ENCODE results near the gene AIFM3. TPM values are rescaled to one million over a fixed set of nuclear protein-coding genes. Genes with fewer than 3 reads are reported as not detected.

AIFM3 gene
- total and polyA plus RNA-seq, 2 of the 13 experiments (the other 11 are each of a cell fraction or from before 2014, with no cell fraction given): 9.0 to 15.3 TPM

GRCh38 chr22:20928573-20928967 is 38.5 kb upstream of the AIFM3 start (continued):
- TF ChIP-seq ARHGAP35 (CRISPR knock-in tag; IDR thresholded peaks at IDR 0.05; ENCODE audit: borderline replicate concordance) (no peak), ZNF124 (CRISPR knock-in tag; IDR thresholded peaks at IDR 0.05) (no peak)

GRCh38 chr22:20930004-20930403 is 37.1 kb upstream of the AIFM3 start:
- peaks cover 92% of the 10 kb centered on the region for H4K20me1 ChIP-seq (ENCODE audit: insufficient read depth, low read length)
- no peak overlapping the region for H3K9ac ChIP-seq (ENCODE audit: insufficient read depth, low read depth, low read length)
- H3K9me3 ChIP-seq (ENCODE audit: low read length): no peaks in the 10 kb centered on the region
- H3K79me2 ChIP-seq (ENCODE audit: insufficient read depth, low read length): peaks cover 93% of the 10 kb centered on the region
- H3K27me3 ChIP-seq (ENCODE audit: control insufficient read depth in 1 of 2, insufficient read depth in 2 of 2, low read length in 2 of 2): no peaks in the 10 kb centered on the region
- DNase-seq (ENCODE audit: low spot score): no peak
- TF ChIP-seq RFXANK (CRISPR knock-in tag; IDR thresholded peaks at IDR 0.05): no peak
- TF ChIP-seq NRL (CRISPR knock-in tag; IDR thresholded peaks at IDR 0.05; ENCODE audit: borderline replicate concordance): no peak
- TF ChIP-seq ZNF670 (CRISPR knock-in tag; IDR thresholded peaks at IDR 0.05; ENCODE audit: borderline replicate concordance): no peak
- TF ChIP-seq, protein P1, sequence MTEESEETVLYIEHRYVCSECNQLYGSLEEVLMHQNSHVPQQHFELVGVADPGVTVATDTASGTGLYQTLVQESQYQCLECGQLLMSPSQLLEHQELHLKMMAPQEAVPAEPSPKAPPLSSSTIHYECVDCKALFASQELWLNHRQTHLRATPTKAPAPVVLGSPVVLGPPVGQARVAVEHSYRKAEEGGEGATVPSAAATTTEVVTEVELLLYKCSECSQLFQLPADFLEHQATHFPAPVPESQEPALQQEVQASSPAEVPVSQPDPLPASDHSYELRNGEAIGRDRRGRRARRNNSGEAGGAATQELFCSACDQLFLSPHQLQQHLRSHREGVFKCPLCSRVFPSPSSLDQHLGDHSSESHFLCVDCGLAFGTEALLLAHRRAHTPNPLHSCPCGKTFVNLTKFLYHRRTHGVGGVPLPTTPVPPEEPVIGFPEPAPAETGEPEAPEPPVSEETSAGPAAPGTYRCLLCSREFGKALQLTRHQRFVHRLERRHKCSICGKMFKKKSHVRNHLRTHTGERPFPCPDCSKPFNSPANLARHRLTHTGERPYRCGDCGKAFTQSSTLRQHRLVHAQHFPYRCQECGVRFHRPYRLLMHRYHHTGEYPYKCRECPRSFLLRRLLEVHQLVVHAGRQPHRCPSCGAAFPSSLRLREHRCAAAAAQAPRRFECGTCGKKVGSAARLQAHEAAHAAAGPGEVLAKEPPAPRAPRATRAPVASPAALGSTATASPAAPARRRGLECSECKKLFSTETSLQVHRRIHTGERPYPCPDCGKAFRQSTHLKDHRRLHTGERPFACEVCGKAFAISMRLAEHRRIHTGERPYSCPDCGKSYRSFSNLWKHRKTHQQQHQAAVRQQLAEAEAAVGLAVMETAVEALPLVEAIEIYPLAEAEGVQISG (CRISPR knock-in tag; IDR thresholded peaks at IDR 0.05): no peak
- TF ChIP-seq TEF (CRISPR knock-in tag; IDR thresholded peaks at IDR 0.05): no peak
- TF ChIP-seq SRSF1 (optimal IDR thresholded peaks at IDR 0.05; ENCODE audit: low read depth, low read length): no peak
- TF ChIP-seq ATF4 (CRISPR knock-in tag; IDR thresholded peaks at IDR 0.05): no peak
- no peak for TF ChIP-seq ZNF703 (CRISPR knock-in tag; IDR thresholded peaks at IDR 0.05; ENCODE audit: borderline replicate concordance)
- TF ChIP-seq ELK4 (CRISPR knock-in tag; IDR thresholded peaks at IDR 0.05; ENCODE audit: borderline replicate concordance): no peak
- TF ChIP-seq FOSL2 (CRISPR knock-in tag; IDR thresholded peaks at IDR 0.05): no peak
- TF ChIP-seq ZNF589 (CRISPR knock-in tag; conservative IDR thresholded peaks at IDR 0.05): no peak
- no peak for TF ChIP-seq GATAD1 (CRISPR knock-in tag; IDR thresholded peaks at IDR 0.05)
- no peak for TF ChIP-seq KDM5B (CRISPR knock-in tag; IDR thresholded peaks at IDR 0.05; ENCODE audit: borderline replicate concordance)
- TF ChIP-seq ONECUT2 (CRISPR knock-in tag; IDR thresholded peaks at IDR 0.05): no peak
- TF ChIP-seq, protein P2, sequence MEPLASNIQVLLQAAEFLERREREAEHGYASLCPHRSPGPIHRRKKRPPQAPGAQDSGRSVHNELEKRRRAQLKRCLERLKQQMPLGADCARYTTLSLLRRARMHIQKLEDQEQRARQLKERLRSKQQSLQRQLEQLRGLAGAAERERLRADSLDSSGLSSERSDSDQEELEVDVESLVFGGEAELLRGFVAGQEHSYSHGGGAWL (CRISPR knock-in tag; IDR thresholded peaks at IDR 0.05): no peak
- H3K4me3 ChIP-seq (replicated peaks in 1 of 3; ENCODE audit: insufficient read depth in 1 of 3, low read depth in 2 of 3, low read length in 3 of 3): no peak overlapping the region
- intact Hi-C loops (cut with micrococcal nuclease; ENCODE audit: unreplicated experiment): no loop called here
- H3K4me1 ChIP-seq (ENCODE audit: insufficient read depth, low read length): peaks cover 69% of the 10 kb centered on the region
- FAIRE-seq: no peak
- 88% methylated on average over 1 of the region's 1 CpG for WGBS (ENCODE audit: low lambda C conversion rate)
- H2AFZ ChIP-seq (ENCODE audit: low read length): no peak overlapping the region
- BruUV-seq (replicated peaks): no TSS peak
- POLR2A ChIA-PET: no interaction called here
- no peak for ATAC-seq
- H3K4me2 ChIP-seq (ENCODE audit: low read depth, low read length): no peak overlapping the region
- in situ Hi-C loops (cut with HindIII; ENCODE audit: extremely low pct_ligation_motif_present, low pct_unique_long_range_greater_than_20kb): no loop called here
- CTCF ChIA-PET (ENCODE audit: low intra/inter-chr PET ratio, low total read pairs): no interaction called here
- H3K27ac ChIP-seq (ENCODE audit: extremely low read length, insufficient read depth, low read length): no peak overlapping the region
- H3K36me3 ChIP-seq (replicated peaks in 1 of 2; ENCODE audit: control insufficient read depth in 1 of 2, insufficient read depth in 2 of 2, low read length in 2 of 2): peaks cover 15 to 43% of the 10 kb centered on the region in 2 experiments; a peak in 4 of 5 replicates
